ENCODE data around the gene MAZ. TPM values are rescaled to one million over a fixed set of nuclear protein-coding genes. Genes with fewer than 3 reads are reported as not detected.
A peak's percentile ranks its signal among the peaks of the same experiment; 100 is the strongest.

The MAZ gene
- total and polyA plus RNA-seq, 2 donors from 2014 or later = 85.5 to 137 TPM

DNA sequence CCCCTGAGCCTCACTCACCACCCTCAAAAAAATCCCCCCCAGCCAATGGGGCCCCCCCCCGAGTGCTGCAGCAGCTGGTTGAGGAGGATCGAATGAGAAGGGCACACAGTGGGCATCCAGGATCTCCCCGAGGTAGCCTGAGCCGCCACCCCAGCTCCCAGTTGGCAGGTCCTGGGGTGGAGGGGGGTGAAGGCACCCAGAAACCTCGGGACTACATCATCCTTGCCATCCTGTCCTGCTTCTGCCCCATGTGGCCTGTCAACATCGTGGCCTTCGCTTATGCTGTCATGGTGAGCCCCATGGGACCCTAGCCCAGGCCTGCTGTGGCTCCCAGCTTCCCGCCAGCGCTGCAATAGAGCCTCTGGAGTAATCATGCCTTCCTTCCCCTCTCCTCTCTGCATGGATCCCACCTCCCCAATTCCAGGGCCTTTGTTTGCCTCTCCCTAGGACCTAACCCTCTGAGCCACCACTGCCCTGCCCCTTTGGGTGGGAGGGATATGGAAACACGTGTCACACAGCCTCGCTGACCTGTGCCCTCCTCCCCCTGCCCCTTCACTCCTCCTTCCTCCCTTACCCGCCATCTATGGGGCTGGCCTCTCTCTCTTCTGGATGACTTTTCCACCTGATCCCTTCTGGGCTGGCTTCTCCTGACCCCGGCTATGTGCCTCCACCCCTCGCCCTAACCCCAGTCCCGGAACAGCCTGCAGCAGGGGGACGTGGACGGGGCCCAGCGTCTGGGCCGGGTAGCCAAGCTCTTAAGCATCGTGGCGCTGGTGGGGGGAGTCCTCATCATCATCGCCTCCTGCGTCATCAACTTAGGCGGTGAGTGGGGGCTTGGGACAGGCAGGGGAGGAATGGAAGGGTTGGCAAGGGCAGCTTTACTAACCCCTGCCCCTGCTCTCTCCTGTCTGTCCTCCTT lies 7.6 kb downstream of the MAZ start:
- DNase-seq = peak in 2 of 5 donors; percentile 63 to 77
- Histone ChIP-seq H3K9ac (ENCODE audit: low read length in 3 of 3) (peak overlapping the region in 1 of 3 donors; percentile 3), H3K36me3 (ENCODE audit: control insufficient read depth in 2 of 3, insufficient read depth in 3 of 3, low read length in 3 of 3) (peaks cover 0 to under 1% (median 0%) of the 10 kb centered on the region in 3 donors), H3K27ac (ENCODE audit: low read depth in 2 of 2, low read length in 2 of 2) (no peak overlapping the region), H3K4me3 (ENCODE audit: low read length in 3 of 3) (no peak overlapping the region), H3K9me3 (ENCODE audit: control insufficient read depth in 2 of 3, insufficient read depth in 1 of 3, low read length in 3 of 3) (no peaks in the 10 kb centered on the region), H3K27me3 (ENCODE audit: control insufficient read depth, insufficient read depth, low read length) (no peaks in the 10 kb centered on the region), H3K4me1 (ENCODE audit: control insufficient read depth in 2 of 3, insufficient read depth in 2 of 3, low read depth in 1 of 3, low read length in 3 of 3) (peaks cover 0 to 23% (median 10%) of the 10 kb centered on the region in 3 donors)
- TF ChIP-seq, protein P1, sequence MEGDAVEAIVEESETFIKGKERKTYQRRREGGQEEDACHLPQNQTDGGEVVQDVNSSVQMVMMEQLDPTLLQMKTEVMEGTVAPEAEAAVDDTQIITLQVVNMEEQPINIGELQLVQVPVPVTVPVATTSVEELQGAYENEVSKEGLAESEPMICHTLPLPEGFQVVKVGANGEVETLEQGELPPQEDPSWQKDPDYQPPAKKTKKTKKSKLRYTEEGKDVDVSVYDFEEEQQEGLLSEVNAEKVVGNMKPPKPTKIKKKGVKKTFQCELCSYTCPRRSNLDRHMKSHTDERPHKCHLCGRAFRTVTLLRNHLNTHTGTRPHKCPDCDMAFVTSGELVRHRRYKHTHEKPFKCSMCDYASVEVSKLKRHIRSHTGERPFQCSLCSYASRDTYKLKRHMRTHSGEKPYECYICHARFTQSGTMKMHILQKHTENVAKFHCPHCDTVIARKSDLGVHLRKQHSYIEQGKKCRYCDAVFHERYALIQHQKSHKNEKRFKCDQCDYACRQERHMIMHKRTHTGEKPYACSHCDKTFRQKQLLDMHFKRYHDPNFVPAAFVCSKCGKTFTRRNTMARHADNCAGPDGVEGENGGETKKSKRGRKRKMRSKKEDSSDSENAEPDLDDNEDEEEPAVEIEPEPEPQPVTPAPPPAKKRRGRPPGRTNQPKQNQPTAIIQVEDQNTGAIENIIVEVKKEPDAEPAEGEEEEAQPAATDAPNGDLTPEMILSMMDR (IDR thresholded peaks at IDR 0.05; ENCODE audit: borderline replicate concordance, extremely low read depth, insufficient read depth) = no peak
- intact Hi-C loops (cut with DNase I) = no loop called here
- no peak for FAIRE-seq

GRCh38 chr16:29814592-29814991 lies 8.3 kb downstream of the MAZ start:
- Histone ChIP-seq H3K9me3 (ENCODE audit: control insufficient read depth in 2 of 3, insufficient read depth in 1 of 3, low read length in 3 of 3) (no peaks in the 10 kb centered on the region), H3K36me3 (ENCODE audit: control insufficient read depth in 2 of 3, insufficient read depth in 3 of 3, low read length in 3 of 3) (peaks cover 0 to 5% (median 0%) of the 10 kb centered on the region in 3 donors), H3K4me3 (ENCODE audit: low read length in 3 of 3) (no peak overlapping the region), H3K27ac (ENCODE audit: low read depth in 2 of 2, low read length in 2 of 2) (no peak overlapping the region), H3K9ac (ENCODE audit: low read length in 3 of 3) (no peak overlapping the region), H3K27me3 (ENCODE audit: control insufficient read depth, insufficient read depth, low read length) (no peaks in the 10 kb centered on the region), H3K4me1 (ENCODE audit: control insufficient read depth in 2 of 3, insufficient read depth in 2 of 3, low read depth in 1 of 3, low read length in 3 of 3) (peaks cover 0 to 24% (median 8%) of the 10 kb centered on the region in 3 donors)
- intact Hi-C loops (cut with DNase I) = no loop called here
- DNase-seq = peak in 2 of 5 donors; percentile 68 to 71
- no peak for FAIRE-seq
- TF ChIP-seq, protein P1 (IDR thresholded peaks at IDR 0.05; ENCODE audit: borderline replicate concordance, extremely low read depth, insufficient read depth) = no peak

DNA sequence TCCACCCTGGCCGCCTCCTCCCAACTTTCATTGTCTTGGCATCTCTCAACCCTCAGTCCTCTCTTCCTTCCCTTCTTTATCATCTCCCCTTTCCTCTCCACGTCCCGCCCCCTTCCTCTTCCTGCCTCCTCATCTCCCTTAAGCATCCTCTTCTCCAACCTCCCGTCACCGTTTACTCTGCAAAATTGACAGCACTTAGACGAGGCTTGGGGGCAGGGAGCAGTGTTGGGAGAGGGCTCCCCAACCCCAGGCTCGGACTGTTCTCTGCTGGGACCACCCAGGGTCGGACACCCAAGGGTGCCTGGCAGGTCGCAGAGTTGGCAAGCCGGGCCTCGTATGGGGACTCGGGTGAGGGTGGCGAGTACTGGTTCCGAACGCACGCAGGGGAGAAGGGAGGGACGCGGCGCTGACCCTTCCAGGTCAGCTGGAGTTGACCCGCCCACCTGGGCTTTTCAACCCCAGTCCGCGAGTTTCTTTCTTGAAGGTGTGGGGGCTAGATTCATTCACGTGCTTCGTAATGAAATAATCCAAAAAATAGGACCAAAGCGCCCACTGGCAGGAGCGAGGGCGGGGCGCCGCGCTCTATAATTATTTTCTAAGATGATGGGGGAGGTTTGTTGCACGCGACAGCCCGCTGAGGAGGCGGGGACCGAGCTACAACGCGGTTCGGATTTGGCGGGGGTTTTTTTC lies 8.8 kb downstream of the MAZ start:
- peak in 3 of 5 donors; percentile 41 to 87 (median 84) for DNase-seq

More for the DNA sequence above, 8.8 kb downstream of the MAZ start:
- TF ChIP-seq, protein P1 (IDR thresholded peaks at IDR 0.05; ENCODE audit: borderline replicate concordance, extremely low read depth, insufficient read depth) = no peak
- Histone ChIP-seq H3K27ac (ENCODE audit: low read depth in 2 of 2, low read length in 2 of 2) (peak overlapping the region in 1 of 2 donors; percentile 57), H3K4me1 (ENCODE audit: control insufficient read depth in 2 of 3, insufficient read depth in 2 of 3, low read depth in 1 of 3, low read length in 3 of 3) (peaks cover 0 to 29% (median 14%) of the 10 kb centered on the region in 3 donors), H3K9me3 (ENCODE audit: control insufficient read depth in 2 of 3, insufficient read depth in 1 of 3, low read length in 3 of 3) (no peaks in the 10 kb centered on the region), H3K4me3 (ENCODE audit: low read length in 3 of 3) (peak overlapping the region; percentile 82 to 91 (median 85)), H3K36me3 (ENCODE audit: control insufficient read depth in 2 of 3, insufficient read depth in 3 of 3, low read length in 3 of 3) (peaks cover 0 to 5% (median 0%) of the 10 kb centered on the region in 3 donors), H3K9ac (ENCODE audit: low read length in 3 of 3) (peak overlapping the region in 1 of 3 donors; percentile 86), H3K27me3 (ENCODE audit: control insufficient read depth, insufficient read depth, low read length) (no peaks in the 10 kb centered on the region)
- no peak for FAIRE-seq
- intact Hi-C loops (cut with DNase I) = no loop called here

Data from kidney (tissue), 14 donors.